ENCODE data around the gene HPGDS. TPM values are rescaled to one million over a fixed set of nuclear protein-coding genes. Genes with fewer than 3 reads are reported as not detected.
"Not testable (repeated sequence)": the region's sequence is repeated elsewhere in the genome, so short reads cannot be mapped to it uniquely, and the experiment has no call there.

HPGDS gene
- total and polyA plus RNA-seq, 2 donors from 2014 or later: 1.9 to 7.4 TPM

GRCh38 chr4:94341481-94342370, 910 bp downstream of the HPGDS start:
- no peaks in the 10 kb centered on the region for H3K36me3 ChIP-seq (ENCODE audit: control insufficient read depth in 2 of 3, insufficient read depth in 3 of 3, low read length in 3 of 3)
- no peaks in the 10 kb centered on the region for H3K9me3 ChIP-seq (ENCODE audit: control insufficient read depth in 2 of 3, insufficient read depth in 1 of 3, low read length in 3 of 3)
- no peak overlapping the region for H3K4me3 ChIP-seq (ENCODE audit: low read length in 3 of 3)
- intact Hi-C loops (cut with DNase I): no loop called here
- FAIRE-seq (no peak), DNase-seq (no peak)
- no peaks in the 10 kb centered on the region for H3K27me3 ChIP-seq (ENCODE audit: control insufficient read depth, insufficient read depth, low read length)
- no peak overlapping the region for H3K9ac ChIP-seq (ENCODE audit: low read length in 3 of 3)
- TF ChIP-seq CTCF (IDR thresholded peaks at IDR 0.05; ENCODE audit: borderline replicate concordance, extremely low read depth, insufficient read depth): no peak
- no peaks in the 10 kb centered on the region for H3K4me1 ChIP-seq (ENCODE audit: control insufficient read depth in 2 of 3, insufficient read depth in 2 of 3, low read depth in 1 of 3, low read length in 3 of 3)
- no peak overlapping the region for H3K27ac ChIP-seq (ENCODE audit: low read depth in 2 of 2, low read length in 2 of 2)

GRCh38 chr4:94339779-94340178, 2.9 kb downstream of the HPGDS start:
- Histone ChIP-seq H3K9me3 (ENCODE audit: control insufficient read depth in 2 of 3, insufficient read depth in 1 of 3, low read length in 3 of 3) (no peaks in the 10 kb centered on the region), H3K36me3 (ENCODE audit: control insufficient read depth in 2 of 3, insufficient read depth in 3 of 3, low read length in 3 of 3) (no peaks in the 10 kb centered on the region), H3K4me1 (ENCODE audit: control insufficient read depth in 2 of 3, insufficient read depth in 2 of 3, low read depth in 1 of 3, low read length in 3 of 3) (no peaks in the 10 kb centered on the region), H3K27ac (ENCODE audit: low read depth in 2 of 2, low read length in 2 of 2) (no peak overlapping the region), H3K9ac (ENCODE audit: low read length in 3 of 3) (no peak overlapping the region), H3K27me3 (ENCODE audit: control insufficient read depth, insufficient read depth, low read length) (no peaks in the 10 kb centered on the region), H3K4me3 (ENCODE audit: low read length in 3 of 3) (no peak overlapping the region)
- DNase-seq (no peak), FAIRE-seq (no peak)
- TF ChIP-seq CTCF (IDR thresholded peaks at IDR 0.05; ENCODE audit: borderline replicate concordance, extremely low read depth, insufficient read depth): no peak
- intact Hi-C loops (cut with DNase I): no loop called here

- no peak overlapping the region for H3K9ac ChIP-seq (ENCODE audit: low read length in 3 of 3)
- no peaks in the 10 kb centered on the region for H3K4me1 ChIP-seq (ENCODE audit: control insufficient read depth in 2 of 3, insufficient read depth in 2 of 3, low read depth in 1 of 3, low read length in 3 of 3)
- FAIRE-seq (no peak), DNase-seq (no peak)
- no peak overlapping the region for H3K27ac ChIP-seq (ENCODE audit: low read depth in 2 of 2, low read length in 2 of 2)
- no peaks in the 10 kb centered on the region for H3K9me3 ChIP-seq (ENCODE audit: control insufficient read depth in 2 of 3, insufficient read depth in 1 of 3, low read length in 3 of 3)
- no peak for TF ChIP-seq CTCF (IDR thresholded peaks at IDR 0.05; ENCODE audit: borderline replicate concordance, extremely low read depth, insufficient read depth)
- H3K4me3 ChIP-seq (ENCODE audit: low read length in 3 of 3): no peak overlapping the region
- no peaks in the 10 kb centered on the region for H3K27me3 ChIP-seq (ENCODE audit: control insufficient read depth, insufficient read depth, low read length)
- intact Hi-C loops (cut with DNase I): no loop called here
- H3K36me3 ChIP-seq (ENCODE audit: control insufficient read depth in 2 of 3, insufficient read depth in 3 of 3, low read length in 3 of 3): no peaks in the 10 kb centered on the region
These were observed 3.8 kb downstream of the HPGDS start for GRCh38 chr4:94338681-94339351.

- FAIRE-seq; H3K27me3 ChIP-seq (ENCODE audit: control insufficient read depth, insufficient read depth, low read length); DNase-seq; intact Hi-C loops (cut with DNase I); H3K4me1 ChIP-seq (ENCODE audit: control insufficient read depth in 2 of 3, insufficient read depth in 2 of 3, low read depth in 1 of 3, low read length in 3 of 3); H3K9me3 ChIP-seq (ENCODE audit: control insufficient read depth in 2 of 3, insufficient read depth in 1 of 3, low read length in 3 of 3); H3K4me3 ChIP-seq (ENCODE audit: low read length in 3 of 3); H3K9ac ChIP-seq (ENCODE audit: low read length in 3 of 3); H3K36me3 ChIP-seq (ENCODE audit: control insufficient read depth in 2 of 3, insufficient read depth in 3 of 3, low read length in 3 of 3); H3K27ac ChIP-seq (ENCODE audit: low read depth in 2 of 2, low read length in 2 of 2): not testable (repeated sequence)
These were observed 5.8 kb downstream of the HPGDS start for GRCh38 chr4:94336791-94337190.
